Spleen (tissue), 7 donors: Measurements from ENCODE around the gene ITGB6.

ENCODE experiments used
- POLR2A ChIP-seq, 3 donors: fragments of 450-650 bp; IDR thresholded peaks; one replicate each; pipeline ENCODE4 v1.5.1; 2017; ENCODE audit warnings: antibody characterized with exemption in 3 of 3, mild to moderate bottlenecking in 1 of 3
- POLR2AphosphoS5 ChIP-seq, 3 donors: sonication (generic); formaldehyde crosslinking; IDR thresholded peaks; one replicate each; pipeline ENCODE4 v1.5.1; 2017; ENCODE audit warnings: antibody characterized with exemption in 3 of 3
- TF ChIP-seq, protein P1 (sequence below), 11 experiments: fragments of 200-600 bp in 7 of 11; fragments of 450-650 bp in 4 of 11; sonication (generic) in 4 of 11; IDR thresholded peaks in 8 of 11; conservative IDR thresholded peaks in 3 of 11; 1 replicate in 7 of 11; 2 replicates in 4 of 11; pipeline versions ENCODE4 v1.4.0 to v1.8.0; 2016 to 2021; ENCODE audit warnings: antibody characterized with exemption in 11 of 11, inconsistent platforms in 4 of 11, mild to moderate bottlenecking in 1 of 11
- donor health status: DM: no; HTN: no; CAD: no; lungs with moderate emphysema.
- donor health status: DM: no; HTN: no; CAD: no.
- donor health status: DM: no; HTN: no; CAD: no.

GRCh38 chr2:160139991-160140390 is 60.1 kb downstream of the ITGB6 start:
- TF ChIP-seq, protein P1, sequence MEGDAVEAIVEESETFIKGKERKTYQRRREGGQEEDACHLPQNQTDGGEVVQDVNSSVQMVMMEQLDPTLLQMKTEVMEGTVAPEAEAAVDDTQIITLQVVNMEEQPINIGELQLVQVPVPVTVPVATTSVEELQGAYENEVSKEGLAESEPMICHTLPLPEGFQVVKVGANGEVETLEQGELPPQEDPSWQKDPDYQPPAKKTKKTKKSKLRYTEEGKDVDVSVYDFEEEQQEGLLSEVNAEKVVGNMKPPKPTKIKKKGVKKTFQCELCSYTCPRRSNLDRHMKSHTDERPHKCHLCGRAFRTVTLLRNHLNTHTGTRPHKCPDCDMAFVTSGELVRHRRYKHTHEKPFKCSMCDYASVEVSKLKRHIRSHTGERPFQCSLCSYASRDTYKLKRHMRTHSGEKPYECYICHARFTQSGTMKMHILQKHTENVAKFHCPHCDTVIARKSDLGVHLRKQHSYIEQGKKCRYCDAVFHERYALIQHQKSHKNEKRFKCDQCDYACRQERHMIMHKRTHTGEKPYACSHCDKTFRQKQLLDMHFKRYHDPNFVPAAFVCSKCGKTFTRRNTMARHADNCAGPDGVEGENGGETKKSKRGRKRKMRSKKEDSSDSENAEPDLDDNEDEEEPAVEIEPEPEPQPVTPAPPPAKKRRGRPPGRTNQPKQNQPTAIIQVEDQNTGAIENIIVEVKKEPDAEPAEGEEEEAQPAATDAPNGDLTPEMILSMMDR (IDR thresholded peaks at IDR 0.05 in 8 of 11, conservative IDR thresholded peaks at IDR 0.05 in 3 of 11), result no peak
- TF ChIP-seq POLR2A (IDR thresholded peaks at IDR 0.05) (no peak), POLR2AphosphoS5 (IDR thresholded peaks at IDR 0.05) (no peak)
